SK-N-SH (cell line): ENCODE measurements around the gene CDH13. TPM values are rescaled to one million over a fixed set of nuclear protein-coding genes. Genes with fewer than 3 reads are reported as not detected.

Experiments used
- CTCF ChIA-PET: fragments of 300-600, 350-600 bp; formaldehyde crosslinking; extraction: SDS; loops from one replicate; lab custom pipeline; 2021; lab: Yijun Ruan, JAX
- POLR2A ChIA-PET: fragments of 350-600 bp; sonication (Branson Sonifier 250); formaldehyde crosslinking; extraction: SDS; loops from one replicate; lab custom pipeline; 2020; ENCODE audit warnings: antibody characterized with exemption, inconsistent platforms; lab: Yijun Ruan, JAX
- DNase-seq: peaks from one replicate; pipeline ENCODE4 v3.0.0; 2012
- H2AFZ ChIP-seq: fragments of 200-600 bp; sonication (generic); 2 replicates; pipeline ENCODE4 v1.8.1; 2016; ENCODE audit warnings: antibody characterized with exemption, mild to moderate bottlenecking, low read depth
- H3F3A ChIP-seq: fragments of 200-600 bp; sonication (generic); replicated peaks from 2 replicates; pipeline ENCODE3; 2016; ENCODE audit warnings: antibody characterized with exemption, mild to moderate bottlenecking; ENCODE audit not compliant: insufficient read depth
- H3K27ac ChIP-seq, 2 experiments: fragments of 200-500 bp in 1 of 2; fragments of 200-600 bp in 1 of 2; sonication (Bioruptor generic) in 1 of 2; sonication (generic), shearing (Covaris generic) in 1 of 2; 2 replicates each; pipeline versions ENCODE4 v1.5.1 to v1.6.1; 2014 to 2016; ENCODE audit warnings: low read depth in 2 of 2, inconsistent platforms in 1 of 2, low read length in 1 of 2, mild to moderate bottlenecking in 1 of 2, mixed read lengths in 1 of 2
- H3K27me3 ChIP-seq: fragments of 200-600 bp; sonication (generic), shearing (Covaris generic); 2 replicates; pipeline ENCODE4 v1.6.1; 2016; ENCODE audit warnings: mixed run types; ENCODE audit not compliant: insufficient read depth
- H3K36me3 ChIP-seq, 2 experiments: fragments of 200-500 bp in 1 of 2; fragments of 200-600 bp in 1 of 2; sonication (Bioruptor generic) in 1 of 2; sonication (generic) in 1 of 2; replicated peaks in 1 of 2; 2 replicates each; pipeline versions ENCODE3 to v1.5.1; 2014 to 2016; ENCODE audit warnings: low read length in 1 of 2, mild to moderate bottlenecking in 1 of 2; ENCODE audit not compliant: insufficient read depth in 2 of 2, control insufficient read depth in 1 of 2
- H3K4me1 ChIP-seq, 2 experiments: fragments of 200-500 bp in 1 of 2; fragments of 200-600 bp in 1 of 2; sonication (Bioruptor generic) in 1 of 2; sonication (generic), shearing (Covaris generic) in 1 of 2; 2 replicates each; pipeline versions ENCODE4 v1.5.1 to v1.6.1; 2014 to 2016; ENCODE audit warnings: low read depth in 1 of 2, low read length in 1 of 2, mixed run types in 1 of 2; ENCODE audit not compliant: insufficient read depth in 2 of 2, control insufficient read depth in 1 of 2
- H3K4me2 ChIP-seq: fragments of 200-600 bp; sonication (generic), shearing (Covaris generic); 2 replicates; pipeline ENCODE4 v1.6.1; 2017; ENCODE audit warnings: mixed run types
- H3K4me3 ChIP-seq, 2 experiments: fragments of 200-500 bp in 1 of 2; fragments of 200-600 bp in 1 of 2; sonication (Bioruptor generic) in 1 of 2; sonication (generic), shearing (Covaris generic) in 1 of 2; 2 replicates each; pipeline versions ENCODE4 v1.5.1 to v1.8.1; 2014 to 2016; ENCODE audit warnings: low read depth in 2 of 2, inconsistent platforms in 1 of 2, low read length in 1 of 2, mild to moderate bottlenecking in 1 of 2, mixed read lengths in 1 of 2, moderate library complexity in 1 of 2
- H3K79me2 ChIP-seq: fragments of 200-600 bp; sonication (generic); 2 replicates; pipeline ENCODE4 v1.8.1; 2017; ENCODE audit warnings: mild to moderate bottlenecking; ENCODE audit not compliant: insufficient read depth
- H3K9ac ChIP-seq: fragments of 200-600 bp; sonication (generic); 2 replicates; pipeline ENCODE4 v1.6.1; 2017; ENCODE audit warnings: mixed run types
- H3K9me2 ChIP-seq: fragments of 200-600 bp; sonication (generic); 2 replicates; pipeline ENCODE4 v1.6.1; 2017; ENCODE audit warnings: mixed run types
- H3K9me3 ChIP-seq: fragments of 200-600 bp; sonication (generic); 2 replicates; pipeline ENCODE4 v1.6.1; 2017; ENCODE audit warnings: mixed run types, mild to moderate bottlenecking, moderate library complexity
- H4K20me1 ChIP-seq: fragments of 200-600 bp; sonication (generic); 2 replicates; pipeline ENCODE4 v1.6.1; 2017; ENCODE audit warnings: mild to moderate bottlenecking, mixed run types; ENCODE audit not compliant: insufficient read depth
- ELF1 ChIP-seq: IDR thresholded peaks from 2 replicates; pipeline ENCODE4 v1.4.0; 2012
- EP300 ChIP-seq, 2 experiments: IDR thresholded peaks; 2 replicates each; pipeline versions ENCODE4 v1.4.0 to v1.6.1; 2012; ENCODE audit warnings: borderline replicate concordance in 1 of 2, low read depth in 1 of 2, low read length in 1 of 2
- EZH2phosphoT487 ChIP-seq: fragments of 200-600 bp; sonication (generic); IDR thresholded peaks from 2 replicates; pipeline ENCODE4 v1.6.1; 2017; ENCODE audit warnings: low read depth, mixed run types, mild to moderate bottlenecking, antibody characterized with exemption, moderate library complexity, borderline replicate concordance
- FOSL2 ChIP-seq: IDR thresholded peaks from 2 replicates; pipeline ENCODE4 v1.4.0; 2012; ENCODE audit warnings: low read depth, mild to moderate bottlenecking, moderate library complexity, borderline replicate concordance
- FOXJ3 ChIP-seq: sonication (generic); formaldehyde crosslinking; IDR thresholded peaks from 2 replicates; pipeline ENCODE4 v1.5.1; 2020; ENCODE audit warnings: mild to moderate bottlenecking, missing genetic modification reagents
- GABPA ChIP-seq: IDR thresholded peaks from 2 replicates; pipeline ENCODE4 v1.4.0; 2012; ENCODE audit warnings: low read depth, mild to moderate bottlenecking
- GATA2 ChIP-seq: sonication (generic); formaldehyde crosslinking; IDR thresholded peaks from 2 replicates; pipeline ENCODE4 v1.5.0; 2020; ENCODE audit warnings: mild to moderate bottlenecking, missing genetic modification reagents
- NFIC ChIP-seq: IDR thresholded peaks from 2 replicates; pipeline ENCODE4 v1.4.0; 2012; ENCODE audit warnings: borderline replicate concordance
- NRF1 ChIP-seq: IDR thresholded peaks from 2 replicates; pipeline ENCODE4 v1.6.1; 2012; ENCODE audit warnings: low read depth, mild to moderate bottlenecking, low read length
- POLR2AphosphoS5 ChIP-seq: IDR thresholded peaks from 2 replicates; pipeline ENCODE4 v1.6.1; 2012; ENCODE audit warnings: low read depth, low read length
- SIN3A ChIP-seq: IDR thresholded peaks from 2 replicates; pipeline ENCODE4 v1.6.1; 2012; ENCODE audit warnings: low read depth, mild to moderate bottlenecking, low read length, moderate library complexity, borderline replicate concordance
- TAF1 ChIP-seq: IDR thresholded peaks from 2 replicates; pipeline ENCODE4 v1.6.1; 2012; ENCODE audit warnings: low read depth, mild to moderate bottlenecking, low read length, moderate library complexity, borderline replicate concordance
- TEAD4 ChIP-seq: IDR thresholded peaks from 2 replicates; pipeline ENCODE4 v1.4.0; 2012; ENCODE audit warnings: mild to moderate bottlenecking, borderline replicate concordance; ENCODE audit not compliant: insufficient read depth
- YY1 ChIP-seq: IDR thresholded peaks from 2 replicates; pipeline ENCODE4 v1.4.0; 2012; ENCODE audit warnings: low read depth, mild to moderate bottlenecking
- WGBS: methylation state at CpG from one replicate; pipeline ENCODE4 v1.1.6; 2017; ENCODE audit warnings: low lambda C conversion rate; 5-methylcytosine and 5-hydroxymethylcytosine counted together
- polyA plus RNA-seq, 3 experiments: library from polyadenylated mRNA; depleted of rRNA; stranded (reverse); fragments of >200 nt; gene quantifications; 2 replicates each; pipeline ENCODE4 v1.2.3, GENCODE V29; 2012
- TF ChIP-seq, protein P1 (sequence below): IDR thresholded peaks from 2 replicates; pipeline ENCODE4; 2012
- TF ChIP-seq, protein P2 (sequence below): IDR thresholded peaks from 2 replicates; pipeline ENCODE4 v1.4.0; 2012; ENCODE audit warnings: low read depth
- TF ChIP-seq, protein P3 (sequence below): IDR thresholded peaks from 2 replicates; pipeline ENCODE4 v1.4.0; 2012; ENCODE audit warnings: low read depth, borderline replicate concordance
- TF ChIP-seq, protein P4 (sequence below): IDR thresholded peaks from 2 replicates; pipeline ENCODE4 v1.6.1; 2012; ENCODE audit warnings: mild to moderate bottlenecking, low read depth, low read length, moderate library complexity
- TF ChIP-seq, protein P5 (sequence below): IDR thresholded peaks from 2 replicates; pipeline ENCODE4 v1.4.0; 2012; ENCODE audit warnings: low read depth, borderline replicate concordance
- TF ChIP-seq, protein P6 (sequence below): fragments of 200-600 bp; sonication (generic); IDR thresholded peaks from 2 replicates; pipeline ENCODE4 v1.6.1; 2017; ENCODE audit warnings: antibody characterized with exemption, mild to moderate bottlenecking, moderate library complexity
- TF ChIP-seq, protein P7 (sequence below): fragments of 150-350 bp; IDR thresholded peaks from 2 replicates; pipeline ENCODE4 v1.6.1; 2017; ENCODE audit warnings: antibody characterized with exemption, low read length, low read depth, borderline replicate concordance

The CDH13 gene
- polyA plus RNA-seq, 1 of the 3 experiments (the other 2 are of a cell fraction): 93.0 TPM

DNA sequence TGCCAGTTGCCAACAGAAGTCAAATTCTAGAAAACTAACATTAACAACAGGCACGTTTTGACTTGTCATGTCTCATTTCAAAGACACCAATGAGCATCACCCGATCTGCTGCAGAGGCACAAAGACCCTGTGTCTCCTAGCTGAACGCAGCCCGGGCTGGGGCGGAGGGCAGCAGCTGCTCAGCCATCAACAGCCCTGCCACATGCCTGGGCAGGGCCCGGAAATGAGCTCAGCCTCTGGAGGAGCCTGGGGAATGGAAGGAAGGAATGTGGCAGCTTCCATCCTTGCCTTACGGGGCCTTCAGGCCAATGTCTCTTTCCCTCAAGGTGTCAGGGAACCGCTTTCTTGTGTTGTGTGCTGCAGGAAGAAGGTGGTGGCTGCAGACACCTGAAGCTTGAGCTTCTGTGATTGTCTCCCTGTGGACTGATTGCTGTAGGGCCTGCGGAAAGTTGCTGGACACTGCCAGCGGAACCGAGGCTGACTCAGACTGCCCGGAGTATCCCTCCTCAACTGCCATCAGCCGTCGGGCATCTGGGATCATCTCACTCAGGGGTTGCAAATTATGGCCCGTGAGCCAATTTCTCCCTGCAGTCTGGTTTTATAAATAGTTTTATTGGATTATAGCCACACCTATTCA, 7.3 kb downstream of the CDH13 start:
- no peaks in the 10 kb centered on the region for H3K36me3 ChIP-seq
- peaks cover 39% of the 10 kb centered on the region for H3F3A ChIP-seq
- peaks cover 0 to 39% of the 10 kb centered on the region in 2 experiments; a peak in 3 of 4 replicates for H3K4me1 ChIP-seq
- peaks cover 64% of the 10 kb centered on the region for H3K79me2 ChIP-seq
- H3K9me2 ChIP-seq: no peaks in the 10 kb centered on the region
- 25% methylated on average over 11 of the region's 15 CpGs for WGBS
- H4K20me1 ChIP-seq: no peaks in the 10 kb centered on the region
- ChIA-PET POLR2A (no interaction called here), CTCF (interaction anchor here (2.4 kb wide), 1 partner anchor 370 kb away, joined by 8 read pairs; no protein-coding TSS in a partner anchor)
- H3K4me2 ChIP-seq: peak overlapping the region; percentile 59; the same call in 1 of the 2 replicates
- no peak overlapping the region for H3K4me3 ChIP-seq
- DNase-seq: no peak
- peak overlapping the region; percentile 61 for H3K9ac ChIP-seq
- peak overlapping the region; percentile 60 to 94 for H3K27ac ChIP-seq
- H3K27me3 ChIP-seq: no peaks in the 10 kb centered on the region
- peak overlapping the region; percentile 81 for H2AFZ ChIP-seq
- H3K9me3 ChIP-seq: no peaks in the 10 kb centered on the region
- peak; percentile 52 for TF ChIP-seq TEAD4
- TF ChIP-seq, protein P1, sequence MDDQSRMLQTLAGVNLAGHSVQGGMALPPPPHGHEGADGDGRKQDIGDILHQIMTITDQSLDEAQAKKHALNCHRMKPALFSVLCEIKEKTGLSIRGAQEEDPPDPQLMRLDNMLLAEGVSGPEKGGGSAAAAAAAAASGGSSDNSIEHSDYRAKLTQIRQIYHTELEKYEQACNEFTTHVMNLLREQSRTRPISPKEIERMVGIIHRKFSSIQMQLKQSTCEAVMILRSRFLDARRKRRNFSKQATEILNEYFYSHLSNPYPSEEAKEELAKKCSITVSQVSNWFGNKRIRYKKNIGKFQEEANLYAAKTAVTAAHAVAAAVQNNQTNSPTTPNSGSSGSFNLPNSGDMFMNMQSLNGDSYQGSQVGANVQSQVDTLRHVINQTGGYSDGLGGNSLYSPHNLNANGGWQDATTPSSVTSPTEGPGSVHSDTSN: peak; percentile 39
- TF ChIP-seq NFIC: peak; percentile 71
- TF ChIP-seq EP300 (IDR thresholded peaks at IDR 0.05; ENCODE audit: borderline replicate concordance in 1 of 2, low read depth in 1 of 2, low read length in 1 of 2): peak in 1 of 2 experiments; percentile 56; a peak in 1 of 4 replicates
- no peak for TF ChIP-seq GATA2 (CRISPR knock-in tag)
- TF ChIP-seq, protein P2, sequence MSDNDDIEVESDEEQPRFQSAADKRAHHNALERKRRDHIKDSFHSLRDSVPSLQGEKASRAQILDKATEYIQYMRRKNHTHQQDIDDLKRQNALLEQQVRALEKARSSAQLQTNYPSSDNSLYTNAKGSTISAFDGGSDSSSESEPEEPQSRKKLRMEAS: peak; percentile 94
- TF ChIP-seq, protein P3, sequence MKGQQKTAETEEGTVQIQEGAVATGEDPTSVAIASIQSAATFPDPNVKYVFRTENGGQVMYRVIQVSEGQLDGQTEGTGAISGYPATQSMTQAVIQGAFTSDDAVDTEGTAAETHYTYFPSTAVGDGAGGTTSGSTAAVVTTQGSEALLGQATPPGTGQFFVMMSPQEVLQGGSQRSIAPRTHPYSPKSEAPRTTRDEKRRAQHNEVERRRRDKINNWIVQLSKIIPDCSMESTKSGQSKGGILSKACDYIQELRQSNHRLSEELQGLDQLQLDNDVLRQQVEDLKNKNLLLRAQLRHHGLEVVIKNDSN: no peak
- no peak; the same call in 1 of the 2 replicates for TF ChIP-seq POLR2AphosphoS5
- TF ChIP-seq, protein P4, sequence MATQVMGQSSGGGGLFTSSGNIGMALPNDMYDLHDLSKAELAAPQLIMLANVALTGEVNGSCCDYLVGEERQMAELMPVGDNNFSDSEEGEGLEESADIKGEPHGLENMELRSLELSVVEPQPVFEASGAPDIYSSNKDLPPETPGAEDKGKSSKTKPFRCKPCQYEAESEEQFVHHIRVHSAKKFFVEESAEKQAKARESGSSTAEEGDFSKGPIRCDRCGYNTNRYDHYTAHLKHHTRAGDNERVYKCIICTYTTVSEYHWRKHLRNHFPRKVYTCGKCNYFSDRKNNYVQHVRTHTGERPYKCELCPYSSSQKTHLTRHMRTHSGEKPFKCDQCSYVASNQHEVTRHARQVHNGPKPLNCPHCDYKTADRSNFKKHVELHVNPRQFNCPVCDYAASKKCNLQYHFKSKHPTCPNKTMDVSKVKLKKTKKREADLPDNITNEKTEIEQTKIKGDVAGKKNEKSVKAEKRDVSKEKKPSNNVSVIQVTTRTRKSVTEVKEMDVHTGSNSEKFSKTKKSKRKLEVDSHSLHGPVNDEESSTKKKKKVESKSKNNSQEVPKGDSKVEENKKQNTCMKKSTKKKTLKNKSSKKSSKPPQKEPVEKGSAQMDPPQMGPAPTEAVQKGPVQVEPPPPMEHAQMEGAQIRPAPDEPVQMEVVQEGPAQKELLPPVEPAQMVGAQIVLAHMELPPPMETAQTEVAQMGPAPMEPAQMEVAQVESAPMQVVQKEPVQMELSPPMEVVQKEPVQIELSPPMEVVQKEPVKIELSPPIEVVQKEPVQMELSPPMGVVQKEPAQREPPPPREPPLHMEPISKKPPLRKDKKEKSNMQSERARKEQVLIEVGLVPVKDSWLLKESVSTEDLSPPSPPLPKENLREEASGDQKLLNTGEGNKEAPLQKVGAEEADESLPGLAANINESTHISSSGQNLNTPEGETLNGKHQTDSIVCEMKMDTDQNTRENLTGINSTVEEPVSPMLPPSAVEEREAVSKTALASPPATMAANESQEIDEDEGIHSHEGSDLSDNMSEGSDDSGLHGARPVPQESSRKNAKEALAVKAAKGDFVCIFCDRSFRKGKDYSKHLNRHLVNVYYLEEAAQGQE: no peak
- no peak for TF ChIP-seq NRF1
- TF ChIP-seq, protein P5, sequence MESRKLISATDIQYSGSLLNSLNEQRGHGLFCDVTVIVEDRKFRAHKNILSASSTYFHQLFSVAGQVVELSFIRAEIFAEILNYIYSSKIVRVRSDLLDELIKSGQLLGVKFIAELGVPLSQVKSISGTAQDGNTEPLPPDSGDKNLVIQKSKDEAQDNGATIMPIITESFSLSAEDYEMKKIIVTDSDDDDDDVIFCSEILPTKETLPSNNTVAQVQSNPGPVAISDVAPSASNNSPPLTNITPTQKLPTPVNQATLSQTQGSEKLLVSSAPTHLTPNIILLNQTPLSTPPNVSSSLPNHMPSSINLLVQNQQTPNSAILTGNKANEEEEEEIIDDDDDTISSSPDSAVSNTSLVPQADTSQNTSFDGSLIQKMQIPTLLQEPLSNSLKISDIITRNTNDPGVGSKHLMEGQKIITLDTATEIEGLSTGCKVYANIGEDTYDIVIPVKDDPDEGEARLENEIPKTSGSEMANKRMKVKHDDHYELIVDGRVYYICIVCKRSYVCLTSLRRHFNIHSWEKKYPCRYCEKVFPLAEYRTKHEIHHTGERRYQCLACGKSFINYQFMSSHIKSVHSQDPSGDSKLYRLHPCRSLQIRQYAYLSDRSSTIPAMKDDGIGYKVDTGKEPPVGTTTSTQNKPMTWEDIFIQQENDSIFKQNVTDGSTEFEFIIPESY: no peak
- TF ChIP-seq, protein P6, sequence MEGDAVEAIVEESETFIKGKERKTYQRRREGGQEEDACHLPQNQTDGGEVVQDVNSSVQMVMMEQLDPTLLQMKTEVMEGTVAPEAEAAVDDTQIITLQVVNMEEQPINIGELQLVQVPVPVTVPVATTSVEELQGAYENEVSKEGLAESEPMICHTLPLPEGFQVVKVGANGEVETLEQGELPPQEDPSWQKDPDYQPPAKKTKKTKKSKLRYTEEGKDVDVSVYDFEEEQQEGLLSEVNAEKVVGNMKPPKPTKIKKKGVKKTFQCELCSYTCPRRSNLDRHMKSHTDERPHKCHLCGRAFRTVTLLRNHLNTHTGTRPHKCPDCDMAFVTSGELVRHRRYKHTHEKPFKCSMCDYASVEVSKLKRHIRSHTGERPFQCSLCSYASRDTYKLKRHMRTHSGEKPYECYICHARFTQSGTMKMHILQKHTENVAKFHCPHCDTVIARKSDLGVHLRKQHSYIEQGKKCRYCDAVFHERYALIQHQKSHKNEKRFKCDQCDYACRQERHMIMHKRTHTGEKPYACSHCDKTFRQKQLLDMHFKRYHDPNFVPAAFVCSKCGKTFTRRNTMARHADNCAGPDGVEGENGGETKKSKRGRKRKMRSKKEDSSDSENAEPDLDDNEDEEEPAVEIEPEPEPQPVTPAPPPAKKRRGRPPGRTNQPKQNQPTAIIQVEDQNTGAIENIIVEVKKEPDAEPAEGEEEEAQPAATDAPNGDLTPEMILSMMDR: no peak
- TF ChIP-seq, protein P7, sequence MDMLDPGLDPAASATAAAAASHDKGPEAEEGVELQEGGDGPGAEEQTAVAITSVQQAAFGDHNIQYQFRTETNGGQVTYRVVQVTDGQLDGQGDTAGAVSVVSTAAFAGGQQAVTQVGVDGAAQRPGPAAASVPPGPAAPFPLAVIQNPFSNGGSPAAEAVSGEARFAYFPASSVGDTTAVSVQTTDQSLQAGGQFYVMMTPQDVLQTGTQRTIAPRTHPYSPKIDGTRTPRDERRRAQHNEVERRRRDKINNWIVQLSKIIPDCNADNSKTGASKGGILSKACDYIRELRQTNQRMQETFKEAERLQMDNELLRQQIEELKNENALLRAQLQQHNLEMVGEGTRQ: no peak
- TF ChIP-seq YY1: peak; percentile 50; the same call in 1 of the 2 replicates
- no peak for TF ChIP-seq SIN3A
- no peak for TF ChIP-seq EZH2phosphoT487
- no peak for TF ChIP-seq FOXJ3 (CRISPR knock-in tag)
- no peak for TF ChIP-seq TAF1
- peak; percentile 41; the same call in 1 of the 2 replicates for TF ChIP-seq FOSL2
- peak; percentile 31; the same call in 1 of the 2 replicates for TF ChIP-seq ELF1
- TF ChIP-seq GABPA: peak; percentile 48; the same call in 1 of the 2 replicates
